ENCODE data around the gene PER1. TPM values are rescaled to one million over a fixed set of nuclear protein-coding genes. Genes with fewer than 3 reads are reported as not detected.

Gene PER1
- total and polyA plus RNA-seq, 2 donors from 2014 or later: 25.2 to 161 TPM

GRCh38 chr17:8155231-8155995, 3.2 kb upstream of the PER1 start:
- Histone ChIP-seq H3K27me3 (ENCODE audit: control insufficient read depth, insufficient read depth, low read length) (no peaks in the 10 kb centered on the region), H3K36me3 (ENCODE audit: control insufficient read depth in 2 of 3, insufficient read depth in 3 of 3, low read length in 3 of 3) (peaks cover 0 to 18% (median 2%) of the 10 kb centered on the region in 3 donors), H3K27ac (ENCODE audit: low read depth in 2 of 2, low read length in 2 of 2) (peak overlapping the region; percentile 99 to 100), H3K9me3 (ENCODE audit: control insufficient read depth in 2 of 3, insufficient read depth in 1 of 3, low read length in 3 of 3) (no peaks in the 10 kb centered on the region), H3K4me1 (ENCODE audit: control insufficient read depth in 2 of 3, insufficient read depth in 2 of 3, low read depth in 1 of 3, low read length in 3 of 3) (peaks cover 5 to 30% (median 21%) of the 10 kb centered on the region in 3 donors), H3K4me3 (ENCODE audit: low read length in 3 of 3) (peak overlapping the region; percentile 75 to 99 (median 99)), H3K9ac (ENCODE audit: low read length in 3 of 3) (peak overlapping the region; percentile 61 to 100 (median 99))
- intact Hi-C loops (cut with DNase I): no loop called here
- DNase-seq (peak in 2 of 5 donors; percentile 45 to 53), FAIRE-seq (no peak)
- TF ChIP-seq, protein P1, sequence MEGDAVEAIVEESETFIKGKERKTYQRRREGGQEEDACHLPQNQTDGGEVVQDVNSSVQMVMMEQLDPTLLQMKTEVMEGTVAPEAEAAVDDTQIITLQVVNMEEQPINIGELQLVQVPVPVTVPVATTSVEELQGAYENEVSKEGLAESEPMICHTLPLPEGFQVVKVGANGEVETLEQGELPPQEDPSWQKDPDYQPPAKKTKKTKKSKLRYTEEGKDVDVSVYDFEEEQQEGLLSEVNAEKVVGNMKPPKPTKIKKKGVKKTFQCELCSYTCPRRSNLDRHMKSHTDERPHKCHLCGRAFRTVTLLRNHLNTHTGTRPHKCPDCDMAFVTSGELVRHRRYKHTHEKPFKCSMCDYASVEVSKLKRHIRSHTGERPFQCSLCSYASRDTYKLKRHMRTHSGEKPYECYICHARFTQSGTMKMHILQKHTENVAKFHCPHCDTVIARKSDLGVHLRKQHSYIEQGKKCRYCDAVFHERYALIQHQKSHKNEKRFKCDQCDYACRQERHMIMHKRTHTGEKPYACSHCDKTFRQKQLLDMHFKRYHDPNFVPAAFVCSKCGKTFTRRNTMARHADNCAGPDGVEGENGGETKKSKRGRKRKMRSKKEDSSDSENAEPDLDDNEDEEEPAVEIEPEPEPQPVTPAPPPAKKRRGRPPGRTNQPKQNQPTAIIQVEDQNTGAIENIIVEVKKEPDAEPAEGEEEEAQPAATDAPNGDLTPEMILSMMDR (IDR thresholded peaks at IDR 0.05; ENCODE audit: borderline replicate concordance, extremely low read depth, insufficient read depth): no peak

DNA sequence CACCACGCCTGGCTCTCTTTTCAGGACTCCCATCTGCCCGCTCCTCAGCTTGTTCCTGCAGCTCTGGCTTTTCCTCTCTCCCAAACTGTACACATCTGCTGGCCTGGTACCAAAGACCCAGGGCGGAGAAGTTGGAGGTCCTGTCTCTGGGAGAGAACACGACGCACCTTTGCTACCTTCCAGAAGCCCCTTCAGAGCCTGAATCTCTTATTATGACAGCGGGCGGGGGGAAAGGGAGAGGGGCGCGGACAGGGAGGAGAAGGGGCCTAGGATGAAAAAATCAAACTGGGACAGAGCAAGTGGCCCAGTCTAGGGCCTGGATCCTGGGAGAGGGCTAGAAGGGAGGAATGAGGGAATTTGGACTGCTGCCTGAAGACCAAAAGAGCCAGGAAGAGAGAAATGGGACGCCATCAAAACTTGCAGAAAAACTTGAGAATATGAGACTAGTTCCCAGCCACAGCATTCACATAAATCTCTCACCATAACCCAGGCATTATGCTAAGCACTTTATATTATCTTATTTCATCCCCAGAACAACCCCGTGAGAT, 2.5 kb upstream of the PER1 start:
- peak overlapping the region; percentile 4 to 99 (median 99) for H3K4me3 ChIP-seq (ENCODE audit: low read length in 3 of 3)
- no peak for FAIRE-seq
- H3K4me1 ChIP-seq (ENCODE audit: control insufficient read depth in 2 of 3, insufficient read depth in 2 of 3, low read depth in 1 of 3, low read length in 3 of 3): peaks cover 5 to 34% (median 21%) of the 10 kb centered on the region in 3 donors
- H3K36me3 ChIP-seq (ENCODE audit: control insufficient read depth in 2 of 3, insufficient read depth in 3 of 3, low read length in 3 of 3): peaks cover 0 to 21% (median 7%) of the 10 kb centered on the region in 3 donors
- H3K27ac ChIP-seq (ENCODE audit: low read depth in 2 of 2, low read length in 2 of 2): peak overlapping the region; percentile 99 to 100
- H3K9ac ChIP-seq (ENCODE audit: low read length in 3 of 3): peak overlapping the region in 2 of 3 donors; percentile 99 to 100
- no peaks in the 10 kb centered on the region for H3K9me3 ChIP-seq (ENCODE audit: control insufficient read depth in 2 of 3, insufficient read depth in 1 of 3, low read length in 3 of 3)
- H3K27me3 ChIP-seq (ENCODE audit: control insufficient read depth, insufficient read depth, low read length): no peaks in the 10 kb centered on the region
- DNase-seq: peak in 1 of 5 donors; percentile 43
- intact Hi-C loops (cut with DNase I): no loop called here
- TF ChIP-seq, protein P1 (IDR thresholded peaks at IDR 0.05; ENCODE audit: borderline replicate concordance, extremely low read depth, insufficient read depth): no peak

- H3K27ac ChIP-seq (ENCODE audit: low read depth in 2 of 2, low read length in 2 of 2): peak overlapping the region; percentile 99 to 100
- intact Hi-C loops (cut with DNase I): no loop called here
- FAIRE-seq (peak; percentile 90), DNase-seq (peak; percentile 97 to 100 (median 98))
- no peaks in the 10 kb centered on the region for H3K27me3 ChIP-seq (ENCODE audit: control insufficient read depth, insufficient read depth, low read length)
- H3K4me3 ChIP-seq (ENCODE audit: low read length in 3 of 3): peak overlapping the region; percentile 35 to 99 (median 99)
- H3K9ac ChIP-seq (ENCODE audit: low read length in 3 of 3): peak overlapping the region; percentile 71 to 99 (median 87)
- H3K4me1 ChIP-seq (ENCODE audit: control insufficient read depth in 2 of 3, insufficient read depth in 2 of 3, low read depth in 1 of 3, low read length in 3 of 3): peaks cover 5 to 34% (median 21%) of the 10 kb centered on the region in 3 donors
- no peaks in the 10 kb centered on the region for H3K9me3 ChIP-seq (ENCODE audit: control insufficient read depth in 2 of 3, insufficient read depth in 1 of 3, low read length in 3 of 3)
- peaks cover 0 to 25% (median 13%) of the 10 kb centered on the region in 3 donors for H3K36me3 ChIP-seq (ENCODE audit: control insufficient read depth in 2 of 3, insufficient read depth in 3 of 3, low read length in 3 of 3)
- TF ChIP-seq, protein P1 (IDR thresholded peaks at IDR 0.05; ENCODE audit: borderline replicate concordance, extremely low read depth, insufficient read depth): no peak
Observed at GRCh38 chr17:8153957-8154607, 1.9 kb upstream of the PER1 start.
